GM23338 (cell line): ENCODE results near the gene ITLN1. TPM values are rescaled to one million over a fixed set of nuclear protein-coding genes. Genes with fewer than 3 reads are reported as not detected.

ENCODE experiments used
- ATAC-seq: fragments of 200-7000 bp; cut with Tn5 transposase; 3 replicates; pipeline ENCODE4 v1.9.1; 2020
- DNase-seq: peaks from one replicate; pipeline ENCODE4 v3.0.0-alpha.2; 2015; ENCODE audit warnings: low spot score
- H2AFZ ChIP-seq: fragments of 200-600 bp; sonication (generic); 2 replicates; pipeline ENCODE4 v1.8.0; 2016; ENCODE audit warnings: antibody characterized with exemption, mild to moderate bottlenecking, moderate library complexity
- H3F3A ChIP-seq: fragments of 200-600 bp; sonication (generic); replicated peaks from 2 replicates; pipeline ENCODE4 v1.8.0; 2017; ENCODE audit warnings: antibody characterized with exemption, mixed run types, low read depth
- H3K27ac ChIP-seq: fragments of 200-600 bp; sonication (generic); 2 replicates; pipeline ENCODE4 v1.6.1; 2016; ENCODE audit warnings: low read depth
- H3K27me3 ChIP-seq: fragments of 200-600 bp; sonication (generic); 2 replicates; pipeline ENCODE4 v1.8.0; 2016; ENCODE audit warnings: mild to moderate bottlenecking, mixed run types, moderate library complexity; ENCODE audit not compliant: insufficient read depth
- H3K36me3 ChIP-seq: fragments of 200-600 bp; sonication (generic); 2 replicates; pipeline ENCODE4 v1.8.0; 2016; ENCODE audit warnings: mild to moderate bottlenecking; ENCODE audit not compliant: insufficient read depth
- H3K4me1 ChIP-seq: fragments of 200-600 bp; sonication (generic); 2 replicates; pipeline ENCODE4 v1.8.0; 2016; ENCODE audit warnings: mild to moderate bottlenecking, moderate library complexity; ENCODE audit not compliant: insufficient read depth
- H3K4me2 ChIP-seq: fragments of 200-600 bp; sonication (generic); 2 replicates; pipeline ENCODE4 v1.7.1; 2017; ENCODE audit warnings: mixed run types
- H3K4me3 ChIP-seq: fragments of 200-600 bp; sonication (generic); 2 replicates; pipeline ENCODE4 v1.6.1; 2016; ENCODE audit warnings: mixed run types
- H3K79me2 ChIP-seq: fragments of 200-600 bp; sonication (generic); replicated peaks from 2 replicates; pipeline ENCODE4 v1.8.0; 2017; ENCODE audit warnings: mild to moderate bottlenecking; ENCODE audit not compliant: insufficient read depth
- H3K9me2 ChIP-seq: fragments of 200-600 bp; sonication (generic); 2 replicates; pipeline ENCODE4 v1.8.0; 2017; ENCODE audit not compliant: insufficient read depth
- H4K20me1 ChIP-seq: fragments of 200-600 bp; sonication (generic); replicated peaks from 2 replicates; pipeline ENCODE4 v1.8.0; 2017; ENCODE audit warnings: mild to moderate bottlenecking; ENCODE audit not compliant: insufficient read depth
- H3K27ac Mint-ChIP-seq: 2 replicates; pipeline ENCODE4 v1.8.0; 2020; ENCODE audit warnings: inconsistent platforms, mild to moderate bottlenecking, moderate library complexity, mixed read lengths
- H3K27me3 Mint-ChIP-seq: 3 replicates; pipeline ENCODE4 v1.8.0; 2022; ENCODE audit warnings: low read depth, mild to moderate bottlenecking, moderate library complexity, mixed read lengths, inconsistent platforms; ENCODE audit not compliant: insufficient read depth, poor library complexity
- H3K36me3 Mint-ChIP-seq: 3 replicates; pipeline ENCODE4 v1.8.0; 2021; ENCODE audit warnings: low read depth, mild to moderate bottlenecking, inconsistent platforms, moderate library complexity, mixed read lengths
- H3K4me1 Mint-ChIP-seq: 3 replicates; pipeline ENCODE4 v1.8.0; 2020; ENCODE audit warnings: mild to moderate bottlenecking, inconsistent platforms, mixed read lengths
- H3K4me3 Mint-ChIP-seq: 3 replicates; pipeline ENCODE4 v1.8.0; 2021; ENCODE audit warnings: moderate library complexity, mild to moderate bottlenecking, inconsistent platforms, mixed read lengths
- H3K9me3 Mint-ChIP-seq: 3 replicates; pipeline ENCODE4 v1.8.0; 2020; ENCODE audit warnings: moderate library complexity, mild to moderate bottlenecking, inconsistent platforms, mixed read lengths
- CREB1 ChIP-seq: fragments of 250-450 bp; sonication (Bioruptor Pico); IDR thresholded peaks from 2 replicates; pipeline ENCODE4 v1.5.0; 2020; ENCODE audit warnings: low read depth, mild to moderate bottlenecking, moderate library complexity
- EZH2 ChIP-seq: fragments of 200-600 bp; sonication (generic); IDR thresholded peaks from one replicate; pipeline ENCODE4 v1.8.0; 2017; ENCODE audit warnings: antibody characterized with exemption, mild to moderate bottlenecking, low read depth; ENCODE audit not compliant: unreplicated experiment
- EZH2phosphoT487 ChIP-seq: fragments of 200-600 bp; sonication (generic); IDR thresholded peaks from one replicate; pipeline ENCODE4 v1.8.1; 2018; ENCODE audit warnings: antibody characterized with exemption; ENCODE audit not compliant: unreplicated experiment
- JUNB ChIP-seq: IDR thresholded peaks from one replicate; pipeline ENCODE4 v1.6.1; 2016; ENCODE audit warnings: antibody characterized with exemption; ENCODE audit not compliant: unreplicated experiment
- NANOG ChIP-seq: IDR thresholded peaks from 2 replicates; pipeline ENCODE4 v1.6.1; 2016; ENCODE audit warnings: antibody characterized with exemption, borderline replicate concordance
- POLR2AphosphoS5 ChIP-seq: IDR thresholded peaks from 2 replicates; pipeline ENCODE4 v1.6.1; 2016; ENCODE audit warnings: antibody characterized with exemption, low read depth
- STAT1 ChIP-seq: IDR thresholded peaks from one replicate; pipeline ENCODE4 v1.6.1; 2016; ENCODE audit warnings: antibody characterized with exemption; ENCODE audit not compliant: unreplicated experiment
- ZNF114 ChIP-seq: fragments of 250-450 bp; sonication (Bioruptor Pico); IDR thresholded peaks from 2 replicates; pipeline ENCODE4 v1.5.0; 2020; ENCODE audit warnings: mild to moderate bottlenecking, moderate library complexity
- ZNF331 ChIP-seq: fragments of 250-450 bp; sonication (Bioruptor Pico); IDR thresholded peaks from 2 replicates; pipeline ENCODE4 v1.5.0; 2020; ENCODE audit warnings: low read depth, mild to moderate bottlenecking, moderate library complexity
- polyA plus RNA-seq: library from polyadenylated mRNA; unstranded; fragments of >200 nt; fragmentation: Nextera tagmentation; extraction: Ambion mirVana; gene quantifications from 2 replicates; pipeline ENCODE4 v1.2.1, GENCODE V29; 2016
- total RNA-seq: library from RNA; depleted of rRNA; stranded (reverse); fragments of >200 nt; shearing (Covaris generic); gene quantifications from 2 replicates; pipeline ENCODE4 v1.2.3, GENCODE V29; 2014
- TF ChIP-seq, protein P1 (sequence below): fragments of 250-450 bp; sonication (Bioruptor Pico); IDR thresholded peaks from 2 replicates; pipeline ENCODE4 v1.5.0; 2020; ENCODE audit warnings: mild to moderate bottlenecking, moderate library complexity
- TF ChIP-seq, protein P2 (sequence below): IDR thresholded peaks from one replicate; pipeline ENCODE4 v1.6.1; 2018; ENCODE audit warnings: antibody characterized with exemption; ENCODE audit not compliant: unreplicated experiment
- TF ChIP-seq, protein P3 (sequence below), 2 experiments: fragments of 200-600 bp in 1 of 2; sonication (generic) in 1 of 2; conservative IDR thresholded peaks; 2 replicates each; pipeline versions ENCODE4 v1.5.1 to v1.6.1; 2016 to 2017; ENCODE audit warnings: antibody characterized with exemption in 2 of 2, low read depth in 2 of 2, mild to moderate bottlenecking in 2 of 2, moderate library complexity in 1 of 2
- TF ChIP-seq, protein P4 (sequence below): IDR thresholded peaks from 2 replicates; pipeline ENCODE4 v1.6.1; 2016; ENCODE audit warnings: antibody characterized with exemption

Gene ITLN1
- total and polyA plus RNA-seq, 2 experiments from 2014 or later = not detected

DNA sequence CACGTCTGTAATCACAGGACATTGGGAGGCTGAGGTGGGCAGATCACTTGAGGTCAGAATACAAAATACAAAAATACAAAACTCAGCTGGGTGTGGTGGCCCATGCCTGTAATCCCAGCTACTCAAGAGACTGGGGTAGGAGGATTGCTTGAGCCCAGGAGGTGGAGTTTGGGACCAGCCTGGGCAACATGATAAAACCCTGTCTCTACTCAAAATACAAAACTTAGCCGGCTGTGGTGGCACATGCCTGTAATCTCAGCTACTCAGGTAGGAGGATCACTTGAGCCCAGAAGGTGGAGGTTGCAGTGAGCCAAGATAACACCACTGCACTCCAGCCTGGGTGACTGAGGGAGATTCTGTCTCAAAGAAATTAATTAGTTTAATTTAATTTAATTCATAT, 6.5 kb upstream of the ITLN1 start:
- H2AFZ ChIP-seq = no peak overlapping the region
- no peak overlapping the region for H3K27ac ChIP-seq
- Mint-ChIP-seq H3K4me3 (no peak overlapping the region), H3K9me3 (peaks cover 19% of the 10 kb centered on the region), H3K36me3 (no peaks in the 10 kb centered on the region; the same call in 2 of the 3 replicates), H3K4me1 (no peaks in the 10 kb centered on the region), H3K27ac (no peak overlapping the region), H3K27me3 (peaks cover 4% of the 10 kb centered on the region)
- TF ChIP-seq, protein P1, sequence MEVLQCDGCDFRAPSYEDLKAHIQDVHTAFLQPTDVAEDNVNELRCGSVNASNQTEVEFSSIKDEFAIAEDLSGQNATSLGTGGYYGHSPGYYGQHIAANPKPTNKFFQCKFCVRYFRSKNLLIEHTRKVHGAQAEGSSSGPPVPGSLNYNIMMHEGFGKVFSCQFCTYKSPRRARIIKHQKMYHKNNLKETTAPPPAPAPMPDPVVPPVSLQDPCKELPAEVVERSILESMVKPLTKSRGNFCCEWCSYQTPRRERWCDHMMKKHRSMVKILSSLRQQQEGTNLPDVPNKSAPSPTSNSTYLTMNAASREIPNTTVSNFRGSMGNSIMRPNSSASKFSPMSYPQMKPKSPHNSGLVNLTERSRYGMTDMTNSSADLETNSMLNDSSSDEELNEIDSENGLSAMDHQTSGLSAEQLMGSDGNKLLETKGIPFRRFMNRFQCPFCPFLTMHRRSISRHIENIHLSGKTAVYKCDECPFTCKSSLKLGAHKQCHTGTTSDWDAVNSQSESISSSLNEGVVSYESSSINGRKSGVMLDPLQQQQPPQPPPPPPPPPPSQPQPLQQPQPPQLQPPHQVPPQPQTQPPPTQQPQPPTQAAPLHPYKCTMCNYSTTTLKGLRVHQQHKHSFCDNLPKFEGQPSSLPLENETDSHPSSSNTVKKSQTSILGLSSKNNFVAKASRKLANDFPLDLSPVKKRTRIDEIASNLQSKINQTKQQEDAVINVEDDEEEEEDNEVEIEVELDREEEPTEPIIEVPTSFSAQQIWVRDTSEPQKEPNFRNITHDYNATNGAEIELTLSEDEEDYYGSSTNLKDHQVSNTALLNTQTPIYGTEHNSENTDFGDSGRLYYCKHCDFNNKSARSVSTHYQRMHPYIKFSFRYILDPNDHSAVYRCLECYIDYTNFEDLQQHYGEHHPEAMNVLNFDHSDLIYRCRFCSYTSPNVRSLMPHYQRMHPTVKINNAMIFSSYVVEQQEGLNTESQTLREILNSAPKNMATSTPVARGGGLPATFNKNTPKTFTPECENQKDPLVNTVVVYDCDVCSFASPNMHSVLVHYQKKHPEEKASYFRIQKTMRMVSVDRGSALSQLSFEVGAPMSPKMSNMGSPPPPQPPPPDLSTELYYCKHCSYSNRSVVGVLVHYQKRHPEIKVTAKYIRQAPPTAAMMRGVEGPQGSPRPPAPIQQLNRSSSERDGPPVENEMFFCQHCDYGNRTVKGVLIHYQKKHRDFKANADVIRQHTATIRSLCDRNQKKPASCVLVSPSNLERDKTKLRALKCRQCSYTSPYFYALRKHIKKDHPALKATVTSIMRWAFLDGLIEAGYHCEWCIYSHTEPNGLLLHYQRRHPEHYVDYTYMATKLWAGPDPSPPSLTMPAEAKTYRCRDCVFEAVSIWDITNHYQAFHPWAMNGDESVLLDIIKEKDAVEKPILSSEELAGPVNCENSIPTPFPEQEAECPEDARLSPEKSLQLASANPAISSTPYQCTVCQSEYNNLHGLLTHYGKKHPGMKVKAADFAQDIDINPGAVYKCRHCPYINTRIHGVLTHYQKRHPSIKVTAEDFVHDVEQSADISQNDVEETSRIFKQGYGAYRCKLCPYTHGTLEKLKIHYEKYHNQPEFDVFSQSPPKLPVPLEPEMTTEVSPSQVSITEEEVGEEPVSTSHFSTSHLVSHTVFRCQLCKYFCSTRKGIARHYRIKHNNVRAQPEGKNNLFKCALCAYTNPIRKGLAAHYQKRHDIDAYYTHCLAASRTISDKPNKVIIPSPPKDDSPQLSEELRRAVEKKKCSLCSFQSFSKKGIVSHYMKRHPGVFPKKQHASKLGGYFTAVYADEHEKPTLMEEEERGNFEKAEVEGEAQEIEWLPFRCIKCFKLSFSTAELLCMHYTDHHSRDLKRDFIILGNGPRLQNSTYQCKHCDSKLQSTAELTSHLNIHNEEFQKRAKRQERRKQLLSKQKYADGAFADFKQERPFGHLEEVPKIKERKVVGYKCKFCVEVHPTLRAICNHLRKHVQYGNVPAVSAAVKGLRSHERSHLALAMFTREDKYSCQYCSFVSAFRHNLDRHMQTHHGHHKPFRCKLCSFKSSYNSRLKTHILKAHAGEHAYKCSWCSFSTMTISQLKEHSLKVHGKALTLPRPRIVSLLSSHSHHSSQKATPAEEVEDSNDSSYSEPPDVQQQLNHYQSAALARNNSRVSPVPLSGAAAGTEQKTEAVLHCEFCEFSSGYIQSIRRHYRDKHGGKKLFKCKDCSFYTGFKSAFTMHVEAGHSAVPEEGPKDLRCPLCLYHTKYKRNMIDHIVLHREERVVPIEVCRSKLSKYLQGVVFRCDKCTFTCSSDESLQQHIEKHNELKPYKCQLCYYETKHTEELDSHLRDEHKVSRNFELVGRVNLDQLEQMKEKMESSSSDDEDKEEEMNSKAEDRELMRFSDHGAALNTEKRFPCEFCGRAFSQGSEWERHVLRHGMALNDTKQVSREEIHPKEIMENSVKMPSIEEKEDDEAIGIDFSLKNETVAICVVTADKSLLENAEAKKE (CRISPR knock-in tag) = no peak
- TF ChIP-seq ZNF331 (CRISPR knock-in tag) (no peak), EZH2 (no peak), POLR2AphosphoS5 (no peak), EZH2phosphoT487 (no peak), STAT1 (no peak), ZNF114 (CRISPR knock-in tag) (no peak), JUNB (no peak), CREB1 (CRISPR knock-in tag) (no peak), NANOG (no peak)
- TF ChIP-seq, protein P2, sequence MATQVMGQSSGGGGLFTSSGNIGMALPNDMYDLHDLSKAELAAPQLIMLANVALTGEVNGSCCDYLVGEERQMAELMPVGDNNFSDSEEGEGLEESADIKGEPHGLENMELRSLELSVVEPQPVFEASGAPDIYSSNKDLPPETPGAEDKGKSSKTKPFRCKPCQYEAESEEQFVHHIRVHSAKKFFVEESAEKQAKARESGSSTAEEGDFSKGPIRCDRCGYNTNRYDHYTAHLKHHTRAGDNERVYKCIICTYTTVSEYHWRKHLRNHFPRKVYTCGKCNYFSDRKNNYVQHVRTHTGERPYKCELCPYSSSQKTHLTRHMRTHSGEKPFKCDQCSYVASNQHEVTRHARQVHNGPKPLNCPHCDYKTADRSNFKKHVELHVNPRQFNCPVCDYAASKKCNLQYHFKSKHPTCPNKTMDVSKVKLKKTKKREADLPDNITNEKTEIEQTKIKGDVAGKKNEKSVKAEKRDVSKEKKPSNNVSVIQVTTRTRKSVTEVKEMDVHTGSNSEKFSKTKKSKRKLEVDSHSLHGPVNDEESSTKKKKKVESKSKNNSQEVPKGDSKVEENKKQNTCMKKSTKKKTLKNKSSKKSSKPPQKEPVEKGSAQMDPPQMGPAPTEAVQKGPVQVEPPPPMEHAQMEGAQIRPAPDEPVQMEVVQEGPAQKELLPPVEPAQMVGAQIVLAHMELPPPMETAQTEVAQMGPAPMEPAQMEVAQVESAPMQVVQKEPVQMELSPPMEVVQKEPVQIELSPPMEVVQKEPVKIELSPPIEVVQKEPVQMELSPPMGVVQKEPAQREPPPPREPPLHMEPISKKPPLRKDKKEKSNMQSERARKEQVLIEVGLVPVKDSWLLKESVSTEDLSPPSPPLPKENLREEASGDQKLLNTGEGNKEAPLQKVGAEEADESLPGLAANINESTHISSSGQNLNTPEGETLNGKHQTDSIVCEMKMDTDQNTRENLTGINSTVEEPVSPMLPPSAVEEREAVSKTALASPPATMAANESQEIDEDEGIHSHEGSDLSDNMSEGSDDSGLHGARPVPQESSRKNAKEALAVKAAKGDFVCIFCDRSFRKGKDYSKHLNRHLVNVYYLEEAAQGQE = no peak
- TF ChIP-seq, protein P3, sequence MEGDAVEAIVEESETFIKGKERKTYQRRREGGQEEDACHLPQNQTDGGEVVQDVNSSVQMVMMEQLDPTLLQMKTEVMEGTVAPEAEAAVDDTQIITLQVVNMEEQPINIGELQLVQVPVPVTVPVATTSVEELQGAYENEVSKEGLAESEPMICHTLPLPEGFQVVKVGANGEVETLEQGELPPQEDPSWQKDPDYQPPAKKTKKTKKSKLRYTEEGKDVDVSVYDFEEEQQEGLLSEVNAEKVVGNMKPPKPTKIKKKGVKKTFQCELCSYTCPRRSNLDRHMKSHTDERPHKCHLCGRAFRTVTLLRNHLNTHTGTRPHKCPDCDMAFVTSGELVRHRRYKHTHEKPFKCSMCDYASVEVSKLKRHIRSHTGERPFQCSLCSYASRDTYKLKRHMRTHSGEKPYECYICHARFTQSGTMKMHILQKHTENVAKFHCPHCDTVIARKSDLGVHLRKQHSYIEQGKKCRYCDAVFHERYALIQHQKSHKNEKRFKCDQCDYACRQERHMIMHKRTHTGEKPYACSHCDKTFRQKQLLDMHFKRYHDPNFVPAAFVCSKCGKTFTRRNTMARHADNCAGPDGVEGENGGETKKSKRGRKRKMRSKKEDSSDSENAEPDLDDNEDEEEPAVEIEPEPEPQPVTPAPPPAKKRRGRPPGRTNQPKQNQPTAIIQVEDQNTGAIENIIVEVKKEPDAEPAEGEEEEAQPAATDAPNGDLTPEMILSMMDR (conservative IDR thresholded peaks at IDR 0.05; ENCODE audit: low read depth in 2 of 2) = no peak
- TF ChIP-seq, protein P4, sequence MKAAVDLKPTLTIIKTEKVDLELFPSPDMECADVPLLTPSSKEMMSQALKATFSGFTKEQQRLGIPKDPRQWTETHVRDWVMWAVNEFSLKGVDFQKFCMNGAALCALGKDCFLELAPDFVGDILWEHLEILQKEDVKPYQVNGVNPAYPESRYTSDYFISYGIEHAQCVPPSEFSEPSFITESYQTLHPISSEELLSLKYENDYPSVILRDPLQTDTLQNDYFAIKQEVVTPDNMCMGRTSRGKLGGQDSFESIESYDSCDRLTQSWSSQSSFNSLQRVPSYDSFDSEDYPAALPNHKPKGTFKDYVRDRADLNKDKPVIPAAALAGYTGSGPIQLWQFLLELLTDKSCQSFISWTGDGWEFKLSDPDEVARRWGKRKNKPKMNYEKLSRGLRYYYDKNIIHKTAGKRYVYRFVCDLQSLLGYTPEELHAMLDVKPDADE = no peak
- H3K4me1 ChIP-seq = no peaks in the 10 kb centered on the region
- DNase-seq (no peak), ATAC-seq (no peak)
- no peaks in the 10 kb centered on the region for H3K9me2 ChIP-seq
- no peaks in the 10 kb centered on the region; the same call in 1 of the 2 replicates for H3K36me3 ChIP-seq
- no peak overlapping the region for H3K4me3 ChIP-seq
- no peaks in the 10 kb centered on the region for H3K27me3 ChIP-seq
- H4K20me1 ChIP-seq = no peaks in the 10 kb centered on the region
- H3K4me2 ChIP-seq = no peak overlapping the region
- H3K79me2 ChIP-seq = no peaks in the 10 kb centered on the region
- H3F3A ChIP-seq = no peaks in the 10 kb centered on the region
